SK-N-SH (cell line): Measurements from ENCODE around the gene STARD10. TPM values are rescaled to one million over a fixed set of nuclear protein-coding genes. Genes with fewer than 3 reads are reported as not detected.
A peak's percentile ranks its signal among the peaks of the same experiment; 100 is the strongest.

Experiments used
- CTCF ChIA-PET: fragments of 300-600, 350-600 bp; formaldehyde crosslinking; extraction: SDS; loops from one replicate; lab custom pipeline; 2021; lab: Yijun Ruan, JAX
- POLR2A ChIA-PET: fragments of 350-600 bp; sonication (Branson Sonifier 250); formaldehyde crosslinking; extraction: SDS; loops from one replicate; lab custom pipeline; 2020; ENCODE audit warnings: antibody characterized with exemption, inconsistent platforms; lab: Yijun Ruan, JAX
- DNase-seq: peaks from one replicate; pipeline ENCODE4 v3.0.0; 2012
- H2AFZ ChIP-seq: fragments of 200-600 bp; sonication (generic); 2 replicates; pipeline ENCODE4 v1.8.1; 2016; ENCODE audit warnings: antibody characterized with exemption, mild to moderate bottlenecking, low read depth
- H3F3A ChIP-seq: fragments of 200-600 bp; sonication (generic); replicated peaks from 2 replicates; pipeline ENCODE3; 2016; ENCODE audit warnings: antibody characterized with exemption, mild to moderate bottlenecking; ENCODE audit not compliant: insufficient read depth
- H3K27ac ChIP-seq, 2 experiments: fragments of 200-500 bp in 1 of 2; fragments of 200-600 bp in 1 of 2; sonication (Bioruptor generic) in 1 of 2; sonication (generic), shearing (Covaris generic) in 1 of 2; 2 replicates each; pipeline versions ENCODE4 v1.5.1 to v1.6.1; 2014 to 2016; ENCODE audit warnings: low read depth in 2 of 2, inconsistent platforms in 1 of 2, low read length in 1 of 2, mild to moderate bottlenecking in 1 of 2, mixed read lengths in 1 of 2
- H3K27me3 ChIP-seq: fragments of 200-600 bp; sonication (generic), shearing (Covaris generic); 2 replicates; pipeline ENCODE4 v1.6.1; 2016; ENCODE audit warnings: mixed run types; ENCODE audit not compliant: insufficient read depth
- H3K36me3 ChIP-seq, 2 experiments: fragments of 200-500 bp in 1 of 2; fragments of 200-600 bp in 1 of 2; sonication (Bioruptor generic) in 1 of 2; sonication (generic) in 1 of 2; replicated peaks in 1 of 2; 2 replicates each; pipeline versions ENCODE3 to v1.5.1; 2014 to 2016; ENCODE audit warnings: low read length in 1 of 2, mild to moderate bottlenecking in 1 of 2; ENCODE audit not compliant: insufficient read depth in 2 of 2, control insufficient read depth in 1 of 2
- H3K4me1 ChIP-seq, 2 experiments: fragments of 200-500 bp in 1 of 2; fragments of 200-600 bp in 1 of 2; sonication (Bioruptor generic) in 1 of 2; sonication (generic), shearing (Covaris generic) in 1 of 2; 2 replicates each; pipeline versions ENCODE4 v1.5.1 to v1.6.1; 2014 to 2016; ENCODE audit warnings: low read depth in 1 of 2, low read length in 1 of 2, mixed run types in 1 of 2; ENCODE audit not compliant: insufficient read depth in 2 of 2, control insufficient read depth in 1 of 2
- H3K4me2 ChIP-seq: fragments of 200-600 bp; sonication (generic), shearing (Covaris generic); 2 replicates; pipeline ENCODE4 v1.6.1; 2017; ENCODE audit warnings: mixed run types
- H3K4me3 ChIP-seq, 2 experiments: fragments of 200-500 bp in 1 of 2; fragments of 200-600 bp in 1 of 2; sonication (Bioruptor generic) in 1 of 2; sonication (generic), shearing (Covaris generic) in 1 of 2; 2 replicates each; pipeline versions ENCODE4 v1.5.1 to v1.8.1; 2014 to 2016; ENCODE audit warnings: low read depth in 2 of 2, inconsistent platforms in 1 of 2, low read length in 1 of 2, mild to moderate bottlenecking in 1 of 2, mixed read lengths in 1 of 2, moderate library complexity in 1 of 2
- H3K79me2 ChIP-seq: fragments of 200-600 bp; sonication (generic); 2 replicates; pipeline ENCODE4 v1.8.1; 2017; ENCODE audit warnings: mild to moderate bottlenecking; ENCODE audit not compliant: insufficient read depth
- H3K9ac ChIP-seq: fragments of 200-600 bp; sonication (generic); 2 replicates; pipeline ENCODE4 v1.6.1; 2017; ENCODE audit warnings: mixed run types
- H3K9me2 ChIP-seq: fragments of 200-600 bp; sonication (generic); 2 replicates; pipeline ENCODE4 v1.6.1; 2017; ENCODE audit warnings: mixed run types
- H3K9me3 ChIP-seq: fragments of 200-600 bp; sonication (generic); 2 replicates; pipeline ENCODE4 v1.6.1; 2017; ENCODE audit warnings: mixed run types, mild to moderate bottlenecking, moderate library complexity
- H4K20me1 ChIP-seq: fragments of 200-600 bp; sonication (generic); 2 replicates; pipeline ENCODE4 v1.6.1; 2017; ENCODE audit warnings: mild to moderate bottlenecking, mixed run types; ENCODE audit not compliant: insufficient read depth
- ELF1 ChIP-seq: IDR thresholded peaks from 2 replicates; pipeline ENCODE4 v1.4.0; 2012
- GABPA ChIP-seq: IDR thresholded peaks from 2 replicates; pipeline ENCODE4 v1.4.0; 2012; ENCODE audit warnings: low read depth, mild to moderate bottlenecking
- IRF3 ChIP-seq: fragments of 150-350 bp; IDR thresholded peaks from 2 replicates; pipeline ENCODE4 v1.6.1; 2016; ENCODE audit warnings: mild to moderate bottlenecking, low read depth, low read length
- MXI1 ChIP-seq: IDR thresholded peaks from 2 replicates; pipeline ENCODE4 v1.6.1; 2012; ENCODE audit warnings: mild to moderate bottlenecking, low read depth, low read length, improper control_type of control experiment
- POLR2AphosphoS5 ChIP-seq: IDR thresholded peaks from 2 replicates; pipeline ENCODE4 v1.6.1; 2012; ENCODE audit warnings: low read depth, low read length
- RCOR1 ChIP-seq: fragments of 150-350 bp; IDR thresholded peaks from 2 replicates; pipeline ENCODE4 v1.6.1; 2017; ENCODE audit warnings: antibody characterized with exemption, low read length
- REST ChIP-seq: IDR thresholded peaks from 2 replicates; pipeline ENCODE4 v1.6.1; 2012; ENCODE audit warnings: mild to moderate bottlenecking, low read depth, low read length, moderate library complexity
- RFX5 ChIP-seq: IDR thresholded peaks from 2 replicates; pipeline ENCODE4 v1.6.1; 2012; ENCODE audit warnings: mild to moderate bottlenecking, improper control_type of control experiment, low read length
- RXRA ChIP-seq: IDR thresholded peaks from 2 replicates; pipeline ENCODE4 v1.4.0; 2012; ENCODE audit warnings: low read depth, mild to moderate bottlenecking, borderline replicate concordance
- TAF1 ChIP-seq: IDR thresholded peaks from 2 replicates; pipeline ENCODE4 v1.6.1; 2012; ENCODE audit warnings: low read depth, mild to moderate bottlenecking, low read length, moderate library complexity, borderline replicate concordance
- TCF12 ChIP-seq: IDR thresholded peaks from 2 replicates; pipeline ENCODE4 v1.4.0; 2012
- TEAD4 ChIP-seq: IDR thresholded peaks from 2 replicates; pipeline ENCODE4 v1.4.0; 2012; ENCODE audit warnings: mild to moderate bottlenecking, borderline replicate concordance; ENCODE audit not compliant: insufficient read depth
- USF1 ChIP-seq: IDR thresholded peaks from 2 replicates; pipeline ENCODE4 v1.4.0; 2012; ENCODE audit warnings: low read depth, borderline replicate concordance
- USF2 ChIP-seq: fragments of 150-350 bp; IDR thresholded peaks from 2 replicates; pipeline ENCODE4 v1.6.1; 2017; ENCODE audit warnings: antibody characterized with exemption, low read length, low read depth, borderline replicate concordance
- YY1 ChIP-seq: IDR thresholded peaks from 2 replicates; pipeline ENCODE4 v1.4.0; 2012; ENCODE audit warnings: low read depth, mild to moderate bottlenecking
- WGBS: methylation state at CpG from one replicate; pipeline ENCODE4 v1.1.6; 2017; ENCODE audit warnings: low lambda C conversion rate; 5-methylcytosine and 5-hydroxymethylcytosine counted together
- polyA plus RNA-seq, 3 experiments: library from polyadenylated mRNA; depleted of rRNA; stranded (reverse); fragments of >200 nt; gene quantifications; 2 replicates each; pipeline ENCODE4 v1.2.3, GENCODE V29; 2012

Gene STARD10
- polyA plus RNA-seq, 1 of the 3 experiments (the other 2 are of a cell fraction) = 47.7 TPM

GRCh38 chr11:72782081-72782920 is 11.5 kb downstream of the STARD10 start:
- CTCF ChIA-PET = interaction anchor here (1.0 to 4.3 kb wide), 5 partner anchors 9 to 57 kb away, joined by 3 to 43 read pairs (median 3); partner anchors contain the start of gene STARD10
- DNase-seq = peak; percentile 61
- Histone ChIP-seq H3K27ac (no peak overlapping the region), H3K27me3 (no peaks in the 10 kb centered on the region), H3K79me2 (no peaks in the 10 kb centered on the region), H4K20me1 (no peaks in the 10 kb centered on the region), H3K4me3 (peak overlapping the region; percentile 23 to 54; a peak in 3 of 4 replicates), H3K4me1 (peaks cover 3 to 44% of the 10 kb centered on the region in 2 experiments; a peak in 2 of 4 replicates), H3K9me2 (no peaks in the 10 kb centered on the region), H3K36me3 (no peaks in the 10 kb centered on the region), H3K4me2 (peak overlapping the region; percentile 63), H3K9me3 (no peaks in the 10 kb centered on the region), H2AFZ (no peak overlapping the region), H3K9ac (no peak overlapping the region), H3F3A (no peaks in the 10 kb centered on the region)
- POLR2A ChIA-PET = interaction anchor here (0.6 to 0.8 kb wide), 3 partner anchors 16 to 31 kb away, joined by 3 to 4 read pairs (median 3); no protein-coding TSS in a partner anchor
- WGBS = 69% methylated on average over 14 of the region's 14 CpGs
- TF ChIP-seq USF2 (no peak), ELF1 (no peak), IRF3 (no peak), RCOR1 (no peak), GABPA (no peak)

GRCh38 chr11:72781313-72782080 is 12.3 kb downstream of the STARD10 start:
- Histone ChIP-seq H3K4me1 (peaks cover 3 to 52% of the 10 kb centered on the region in 2 experiments; a peak in 2 of 4 replicates), H2AFZ (no peak overlapping the region), H3K9me3 (no peaks in the 10 kb centered on the region), H3K27me3 (no peaks in the 10 kb centered on the region), H3K79me2 (no peaks in the 10 kb centered on the region), H3F3A (no peaks in the 10 kb centered on the region), H3K9ac (no peak overlapping the region), H3K4me2 (peak overlapping the region; percentile 87), H3K4me3 (peak overlapping the region; percentile 46 to 54), H3K9me2 (no peaks in the 10 kb centered on the region), H3K36me3 (no peaks in the 10 kb centered on the region), H4K20me1 (no peaks in the 10 kb centered on the region), H3K27ac (no peak overlapping the region)
- CTCF ChIA-PET = interaction anchor here (1.2 to 4.3 kb wide), 5 partner anchors 8 to 57 kb away, joined by 3 to 43 read pairs (median 5); partner anchors contain the start of gene STARD10
- WGBS = 17% methylated on average over 10 of the region's 89 CpGs
- TF ChIP-seq USF1 = no peak
- no peak for TF ChIP-seq TCF12
- no peak for TF ChIP-seq MXI1
- TF ChIP-seq TAF1 = no peak
- TF ChIP-seq RFX5 = no peak
- TF ChIP-seq REST = no peak
- TF ChIP-seq POLR2AphosphoS5 = no peak
- no peak for TF ChIP-seq RXRA
- no peak for TF ChIP-seq TEAD4
- TF ChIP-seq RCOR1 = no peak
- no peak for TF ChIP-seq YY1
- peak; percentile 92 for DNase-seq
- POLR2A ChIA-PET = interaction anchor here (0.8 kb wide), 1 partner anchor 31 kb away, joined by 3 read pairs; no protein-coding TSS in a partner anchor
